NCI-H2107 treated with DMSO at 0.1 percent for 48 hours (cell line): ENCODE measurements around the gene LGR4.

Source experiments
- DNase-seq: peaks from one replicate; lab custom pipeline; 2025; ENCODE audit not compliant: unreplicated experiment; lab: John Stamatoyannopoulos, UW

The LGR4 gene

GRCh38 chr11:27433742-27434141 lies 38.8 kb downstream of the LGR4 start:
- no peak for DNase-seq

DNA sequence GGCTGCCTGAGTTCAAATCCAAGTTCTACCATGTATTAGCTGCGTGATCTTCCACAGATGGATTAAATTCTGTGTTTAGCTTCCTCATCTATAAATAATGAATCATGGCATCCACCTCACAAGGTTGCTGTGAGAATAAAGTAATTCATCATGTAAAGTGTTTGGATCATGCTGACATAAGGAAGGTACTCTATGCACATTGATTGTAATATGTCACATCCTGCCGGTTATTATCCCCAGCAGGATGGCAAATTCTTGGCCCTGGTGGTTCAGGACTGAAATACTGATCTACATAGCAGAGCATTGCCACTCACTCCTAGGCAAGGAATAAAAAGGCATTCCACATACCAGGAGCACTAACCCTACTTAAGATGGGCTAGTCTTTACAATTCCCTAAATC lies 40.8 kb downstream of the LGR4 start:
- DNase-seq = no peak

DNA sequence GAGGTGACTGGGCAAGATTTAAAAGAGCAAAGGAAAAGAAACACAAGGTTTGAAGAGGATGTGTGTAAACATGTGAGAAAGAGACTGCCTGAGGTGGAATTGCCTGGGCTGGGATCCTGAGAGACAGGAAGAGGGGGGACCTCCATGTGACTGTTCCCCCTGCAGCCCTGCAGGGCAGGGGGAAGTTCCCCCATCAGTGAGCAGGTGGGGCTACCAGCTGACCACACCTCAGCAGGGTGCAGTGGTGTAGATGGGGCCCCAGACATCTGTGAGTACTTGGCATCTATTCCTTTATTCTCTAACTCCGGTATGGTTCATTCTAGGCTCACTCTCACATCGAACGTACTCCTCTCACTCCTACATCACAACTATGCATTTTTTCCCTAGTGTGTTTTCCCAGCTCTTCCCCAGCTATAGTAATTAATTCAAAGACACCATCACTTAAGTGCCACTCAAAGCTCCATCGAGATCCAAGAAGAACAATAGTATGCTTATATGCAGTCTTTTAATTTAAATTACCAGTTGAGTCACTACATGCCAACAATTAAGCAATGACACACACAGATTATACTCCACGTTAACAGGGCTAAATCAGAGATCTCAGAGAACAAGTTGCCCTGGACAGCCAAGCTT lies 42.7 kb downstream of the LGR4 start:
- peak; percentile 81 for DNase-seq

GRCh38 chr11:27427183-27427980 lies 45.2 kb downstream of the LGR4 start:
- DNase-seq = no peak

DNA sequence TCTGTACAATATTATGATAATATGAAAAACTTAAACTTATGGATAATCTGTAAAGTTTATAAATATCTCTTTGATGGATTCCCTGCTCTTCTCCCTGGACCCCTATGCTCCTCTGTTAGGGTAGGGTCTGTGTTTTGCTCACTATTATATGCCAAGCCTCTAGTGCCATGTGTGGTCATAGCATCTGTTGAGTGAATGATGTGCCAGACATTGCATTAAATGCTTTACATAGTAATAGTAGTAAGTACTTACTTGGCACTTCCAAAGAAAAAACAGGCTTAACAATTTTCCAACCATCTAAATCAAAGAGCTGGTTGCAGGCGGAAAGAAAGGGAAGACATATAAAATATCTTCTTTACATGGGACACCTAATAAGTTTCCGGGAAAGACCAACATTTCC lies 46.8 kb downstream of the LGR4 start:
- no peak for DNase-seq

DNA sequence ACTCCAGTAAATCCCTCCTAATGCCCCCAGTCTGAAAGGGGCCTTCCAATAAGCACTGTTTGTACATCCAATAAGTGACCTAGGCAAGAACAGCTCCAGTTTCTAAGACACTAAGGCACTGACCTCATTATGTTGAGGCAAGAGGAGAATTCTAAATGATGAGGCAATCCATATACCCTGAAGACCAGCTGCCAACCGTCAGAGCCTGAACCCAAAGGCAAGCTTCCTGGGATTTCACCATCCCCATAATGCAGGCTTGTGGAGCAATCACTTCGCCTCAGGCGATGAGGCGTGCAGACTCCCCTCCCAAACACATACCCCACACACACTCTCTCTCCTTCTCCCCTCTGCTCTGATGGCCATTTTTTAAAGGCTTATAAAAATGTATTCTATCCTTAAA lies 49.5 kb downstream of the LGR4 start:
- DNase-seq = peak; percentile 95

DNA sequence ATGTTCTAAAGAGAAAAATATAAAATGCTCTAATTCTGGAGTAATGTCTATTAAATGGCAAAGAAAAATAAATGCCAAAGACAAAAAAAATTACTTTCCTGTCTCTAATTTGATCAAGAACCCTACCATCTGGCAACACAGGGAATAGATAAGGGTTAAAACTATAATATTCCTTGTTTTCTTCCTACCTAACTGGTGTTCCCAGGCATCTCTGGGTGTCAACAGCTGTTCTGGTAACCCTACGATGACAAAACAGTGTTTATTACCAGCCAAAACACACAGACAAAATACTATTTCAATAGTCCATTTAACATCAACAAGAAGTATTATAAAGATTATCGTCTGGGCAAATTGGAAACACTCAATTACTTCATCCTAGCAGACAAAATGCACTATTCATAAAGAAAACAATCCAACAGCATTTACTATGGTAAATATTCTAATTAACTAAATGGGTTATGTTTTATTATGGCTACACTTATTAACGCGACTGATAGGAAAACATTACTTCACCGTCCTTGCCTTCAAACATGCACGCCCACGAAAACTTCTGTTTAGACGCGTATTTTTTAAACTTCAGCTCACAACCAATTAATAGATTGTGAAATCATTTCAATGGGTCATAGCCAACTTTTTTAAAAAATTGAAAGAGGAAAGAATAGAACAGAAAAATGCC lies 50.6 kb downstream of the LGR4 start:
- peak; percentile 38 for DNase-seq

DNA sequence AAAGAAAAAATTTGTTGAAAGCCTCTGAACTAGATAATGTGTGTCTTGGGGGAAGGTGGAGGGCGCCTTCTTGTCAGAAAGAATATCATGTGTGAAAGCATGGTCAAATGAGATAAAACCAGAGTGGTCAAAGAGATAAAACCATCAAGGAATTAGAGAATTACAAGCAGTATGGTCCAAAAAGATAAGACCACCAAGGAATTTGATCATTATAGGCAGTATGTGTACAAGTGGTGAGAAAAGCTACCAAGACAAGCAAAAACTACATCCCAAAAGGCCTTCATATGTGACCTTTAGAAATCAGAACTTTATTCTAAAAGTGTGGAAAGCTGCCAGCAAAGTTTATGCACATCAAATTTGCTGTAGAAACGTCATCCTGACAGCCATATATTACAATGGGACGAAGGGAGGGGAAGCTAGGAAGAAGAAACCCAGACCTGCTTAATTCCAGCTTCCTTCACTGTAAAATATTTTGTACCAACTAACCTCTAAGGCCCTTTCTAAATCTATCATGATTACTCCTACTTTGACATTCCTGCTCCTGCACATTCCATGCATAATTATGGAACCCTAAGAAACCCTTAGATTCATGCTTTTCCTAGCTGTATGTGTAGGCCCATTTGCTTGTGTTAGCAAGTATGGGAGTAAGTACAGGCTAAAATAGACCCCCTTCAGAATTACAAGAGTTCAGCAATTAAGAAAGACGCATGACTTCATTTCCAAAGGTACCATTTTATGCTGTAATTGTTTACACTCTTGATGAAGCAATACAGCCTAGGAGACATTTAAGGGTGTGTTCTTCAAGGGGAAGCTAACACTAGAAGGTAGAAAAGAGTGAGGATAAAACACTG lies 51.6 kb downstream of the LGR4 start:
- no peak for DNase-seq

GRCh38 chr11:27420217-27420616 lies 52.4 kb downstream of the LGR4 start:
- DNase-seq = no peak

DNA sequence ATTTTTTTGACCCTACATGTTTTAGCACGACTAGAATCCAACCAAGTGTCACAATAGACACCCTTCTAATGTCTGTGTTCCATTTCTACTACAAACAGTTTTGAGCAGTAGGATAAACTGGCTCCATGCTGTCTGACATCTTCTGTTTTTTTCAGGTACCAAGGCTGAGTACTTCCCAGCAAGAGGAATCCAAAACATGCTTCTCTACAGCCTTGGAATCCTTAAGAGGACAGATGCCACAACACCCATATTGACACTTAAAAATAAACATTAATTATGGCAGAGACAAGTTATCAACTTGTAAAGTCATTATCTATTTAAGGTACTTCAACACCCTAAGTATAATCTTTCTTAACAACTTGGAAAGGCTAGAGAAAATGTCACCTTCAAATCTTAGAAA lies 54.2 kb downstream of the LGR4 start:
- DNase-seq = no peak

GRCh38 chr11:27416568-27417176 lies 55.9 kb downstream of the LGR4 start:
- DNase-seq = peak; percentile 67

DNA sequence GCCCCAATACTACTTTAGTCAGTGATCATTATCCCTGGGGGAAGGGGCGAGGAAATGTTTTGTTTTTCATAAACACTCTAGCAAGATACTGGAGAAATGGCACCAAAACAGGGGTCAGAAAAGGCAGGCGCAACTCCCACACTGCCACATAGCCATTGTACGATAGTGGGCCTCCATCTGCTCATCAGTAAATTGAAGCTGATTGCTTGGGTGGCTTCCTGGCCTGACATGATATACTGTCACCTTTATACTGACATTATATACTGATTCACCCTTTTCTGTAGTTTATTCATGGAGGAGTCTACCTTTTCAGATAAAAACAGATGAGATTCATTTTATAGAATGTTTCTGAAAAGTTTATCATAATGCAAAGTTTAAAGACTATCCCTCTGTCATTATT lies 57.9 kb downstream of the LGR4 start:
- no peak for DNase-seq

DNA sequence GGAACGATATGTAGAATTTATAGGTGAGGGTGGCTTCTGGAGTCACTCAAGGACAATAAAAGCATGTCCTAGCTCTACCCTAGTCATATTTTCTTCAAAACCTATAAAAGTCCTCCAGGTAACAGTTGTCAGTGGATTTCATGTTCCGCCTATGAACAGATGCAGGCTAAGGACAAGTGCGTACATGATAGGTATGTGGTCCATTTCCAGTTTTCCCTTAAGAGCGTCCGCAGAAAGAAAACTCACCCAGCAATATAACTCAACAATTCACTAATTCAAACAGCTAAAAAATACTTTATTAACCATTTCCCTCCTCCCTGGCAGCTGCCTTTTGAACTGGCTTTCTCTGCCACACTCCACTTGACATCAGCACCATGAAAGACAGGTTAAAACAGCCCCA lies 59.4 kb downstream of the LGR4 start:
- no peak for DNase-seq

DNA sequence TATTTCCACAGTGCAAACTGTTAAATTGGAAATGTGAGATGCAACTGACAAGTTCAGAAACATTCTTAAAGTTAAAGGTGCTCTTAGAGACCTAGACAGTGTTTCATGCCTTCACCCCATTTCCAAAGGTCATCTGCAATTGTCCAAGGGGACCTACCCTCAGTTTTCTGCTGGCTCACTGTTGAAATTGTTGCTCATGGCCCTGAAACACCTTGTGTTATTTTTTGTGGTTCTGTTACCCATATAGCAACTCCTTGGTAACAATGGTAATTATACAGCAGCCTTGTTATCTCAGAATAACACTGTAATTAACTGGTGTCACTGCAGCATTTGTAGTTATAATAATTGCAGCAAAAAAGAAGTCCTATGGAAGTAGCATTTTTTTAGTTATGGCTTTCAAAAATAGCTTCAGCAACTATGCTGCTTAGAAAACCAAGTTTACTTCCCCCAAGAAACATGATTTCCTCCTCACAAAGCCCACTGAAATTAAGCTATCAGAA lies 60.3 kb downstream of the LGR4 start:
- no peak for DNase-seq

GRCh38 chr11:27411328-27411727 lies 61.3 kb downstream of the LGR4 start:
- DNase-seq = no peak

- DNase-seq = no peak
Measured at GRCh38 chr11:27410272-27410671, 62.3 kb downstream of the LGR4 start.

GRCh38 chr11:27409742-27410141 lies 62.8 kb downstream of the LGR4 start:
- DNase-seq = no peak

- no peak for DNase-seq
Measured at GRCh38 chr11:27409049-27409448, 63.5 kb downstream of the LGR4 start.

DNA sequence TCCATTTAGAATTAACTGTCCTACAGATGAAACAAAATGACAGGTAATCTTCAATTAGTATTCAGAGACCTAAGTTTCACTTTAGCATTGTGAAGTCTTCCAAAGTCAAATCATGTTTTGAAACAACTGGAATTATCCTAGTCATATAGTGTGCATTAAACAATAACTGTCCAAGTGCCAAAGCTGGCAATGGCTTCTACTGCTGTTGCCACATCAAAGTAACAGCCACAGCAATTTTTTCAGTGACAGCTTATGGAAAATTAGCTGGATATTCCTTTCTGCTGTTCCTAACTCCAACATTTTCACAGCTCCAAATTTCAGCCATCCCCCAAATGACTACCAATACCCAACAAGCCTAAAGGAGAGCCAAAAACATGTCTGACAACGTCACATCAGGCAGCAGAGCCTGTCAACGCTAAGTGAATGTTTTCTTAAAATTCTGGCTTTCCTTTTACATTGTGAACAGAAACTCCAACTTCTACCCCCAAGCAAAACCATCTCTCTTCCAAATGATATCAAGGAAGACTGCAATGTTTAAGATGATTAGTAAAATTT lies 64.3 kb downstream of the LGR4 start:
- DNase-seq = no peak
